GM12878 (cell line): ENCODE data around the gene IRF8. TPM values are rescaled to one million over a fixed set of nuclear protein-coding genes. Genes with fewer than 3 reads are reported as not detected.

Experiments used
- ATAC-seq: fragments of 200-7000 bp; cut with Tn5 transposase; 3 replicates; pipeline ENCODE4 v1.9.1; 2020; ENCODE audit warnings: mild to moderate bottlenecking, moderate library complexity
- BruUV-seq: library from RNA; stranded (reverse); fragments of 400-500 nt; replicated peaks from 2 replicates; lab custom pipeline; 2021; lab: Mats Ljungman, UMichigan
- CTCF ChIA-PET: fragments of 300-600 bp; sonication (Branson Sonifier 250); formaldehyde crosslinking; extraction: SDS; loops from one replicate; lab custom pipeline; 2021; ENCODE audit warnings: inconsistent platforms; lab: Yijun Ruan, JAX
- POLR2A ChIA-PET: fragments of 350-600 bp; formaldehyde crosslinking; extraction: SDS; loops from one replicate; lab custom pipeline; 2021; ENCODE audit warnings: inconsistent platforms; lab: Charles Lee
- RAD21 ChIA-PET: fragments of 300-600 bp; sonication (Branson Sonifier 250); formaldehyde crosslinking; loops from one replicate; lab custom pipeline; 2023; ENCODE audit warnings: antibody characterized with exemption; ENCODE audit not compliant: unreplicated experiment; lab: Charles Lee
- SMC1A ChIA-PET: fragments of 300-600 bp; sonication (Branson Sonifier 250); formaldehyde crosslinking; loops from one replicate; lab custom pipeline; 2023; ENCODE audit not compliant: unreplicated experiment, uncharacterized antibody; lab: Charles Lee
- DNase-seq: peaks from one replicate; pipeline ENCODE4 v3.0.0-alpha.2; 2011; ENCODE audit warnings: low read depth, low spot score
- FAIRE-seq: peaks from 3 replicates; lab custom pipeline; 2011; peaks lifted over from hg19 to GRCh38; lab: Jason Lieb, UNC
- H2AFZ ChIP-seq: 2 replicates; pipeline ENCODE4 v1.6.0; 2011; ENCODE audit warnings: low read depth, low read length, control low read depth; ENCODE audit not compliant: control insufficient read depth
- H3K27ac ChIP-seq: 2 replicates; pipeline ENCODE4 v1.5.1; 2011; ENCODE audit warnings: control low read depth; ENCODE audit not compliant: control insufficient read depth, insufficient read depth
- H3K27me3 ChIP-seq, 2 experiments: replicated peaks in 1 of 2; 2 replicates each; pipeline versions ENCODE4 v1.6.0 to v1.6.1; 2011; ENCODE audit warnings: low read length in 1 of 2; ENCODE audit not compliant: control insufficient read depth in 2 of 2, insufficient read depth in 2 of 2
- H3K36me3 ChIP-seq, 2 experiments: 2 replicates each; pipeline ENCODE4 v1.5.1; 2011; ENCODE audit warnings: low read length in 1 of 2; ENCODE audit not compliant: control insufficient read depth in 2 of 2, insufficient read depth in 2 of 2
- H3K4me1 ChIP-seq: 2 replicates; pipeline ENCODE4 v1.6.1; 2011; ENCODE audit warnings: mild to moderate bottlenecking, low read length, moderate library complexity, mixed read lengths; ENCODE audit not compliant: control insufficient read depth, insufficient read depth
- H3K4me2 ChIP-seq: 2 replicates; pipeline ENCODE4 v1.6.0; 2011; ENCODE audit warnings: control low read depth; ENCODE audit not compliant: control insufficient read depth, insufficient read depth
- H3K4me3 ChIP-seq: fragments of 200-600 bp; sonication (generic); 2 replicates; pipeline ENCODE4 v1.5.1; 2016
- H3K79me2 ChIP-seq: 2 replicates; pipeline ENCODE4 v1.6.0; 2011; ENCODE audit warnings: low read length; ENCODE audit not compliant: control insufficient read depth, insufficient read depth
- H3K9ac ChIP-seq: 2 replicates; pipeline ENCODE4 v1.8.0; 2011; ENCODE audit warnings: low read length, control low read depth, mixed read lengths; ENCODE audit not compliant: control insufficient read depth, insufficient read depth
- H3K9me3 ChIP-seq: replicated peaks from 3 replicates; pipeline ENCODE4 v1.5.1; 2011; ENCODE audit warnings: mild to moderate bottlenecking, low read length; ENCODE audit not compliant: control insufficient read depth, insufficient read depth
- H4K20me1 ChIP-seq: 2 replicates; pipeline ENCODE4 v1.6.0; 2011; ENCODE audit not compliant: control insufficient read depth, insufficient read depth
- CBX5 ChIP-seq: sonication (generic); IDR thresholded peaks from 2 replicates; pipeline ENCODE4 v1.6.1; 2016; ENCODE audit warnings: low read depth, moderate library complexity, mild to moderate bottlenecking, inconsistent platforms
- FOXK2 ChIP-seq: fragments of 450-650 bp; IDR thresholded peaks from 2 replicates; pipeline ENCODE4 v1.6.1; 2017; ENCODE audit warnings: mild to moderate bottlenecking, moderate library complexity
- FOXM1 ChIP-seq: IDR thresholded peaks from 2 replicates; pipeline ENCODE4 v1.6.1; 2012; ENCODE audit warnings: low read depth, mild to moderate bottlenecking, inconsistent platforms, low read length, moderate library complexity
- PML ChIP-seq: IDR thresholded peaks from 2 replicates; pipeline ENCODE4 v1.6.1; 2012; ENCODE audit warnings: low read length, inconsistent platforms
- RAD51 ChIP-seq: fragments of 450-650 bp; IDR thresholded peaks from 2 replicates; pipeline ENCODE4 v1.6.1; 2016; ENCODE audit warnings: moderate library complexity, mild to moderate bottlenecking, inconsistent platforms
- YY1 ChIP-seq: IDR thresholded peaks from 2 replicates; pipeline ENCODE4 v1.6.1; 2011; ENCODE audit warnings: low read depth, mild to moderate bottlenecking, low read length
- ZNF384 ChIP-seq: IDR thresholded peaks from 2 replicates; pipeline ENCODE4 v1.6.1; 2012; ENCODE audit warnings: low read depth, mild to moderate bottlenecking, low read length, improper control_type of control experiment, borderline replicate concordance
- ZSCAN29 ChIP-seq: fragments of 450-650 bp; IDR thresholded peaks from 2 replicates; pipeline ENCODE4 v1.6.1; 2017; ENCODE audit warnings: mild to moderate bottlenecking, moderate library complexity
- WGBS: methylation state at CpG from one replicate; pipeline ENCODE4 v1.1.6; 2016; ENCODE audit warnings: low lambda C conversion rate; ENCODE audit not compliant: insufficient replicate concordance, insufficient coverage; ENCODE audit errors: missing lambda C conversion rate; 5-methylcytosine and 5-hydroxymethylcytosine counted together
- in situ Hi-C: fragments of 300-500 bp; cut with MboI; formaldehyde crosslinking; loops from 9 replicates; pipeline ENCODE4 v1.14.3; 2018; ENCODE audit warnings: mixed read lengths
- intact Hi-C: fragments of 100-400 bp; cut with micrococcal nuclease; formaldehyde crosslinking; loops from one replicate; pipeline ENCODE4 v1.14.2; 2022; ENCODE audit not compliant: unreplicated experiment
- polyA plus RNA-seq, 11 experiments: library from polyadenylated mRNA; depleted of rRNA in 4 of 11; unstranded in 6 of 11; stranded (reverse) in 5 of 11; fragments of >200 nt; fragmentation: Nextera tagmentation in 4 of 11; fragmentation: Illumina TruSeq in 1 of 11; extraction: Ambion mirVana in 4 of 11; extraction: Trizol in 1 of 11; gene quantifications; 1 replicate in 1 of 11; 2 replicates in 10 of 11; pipeline versions ENCODE4 v1.2.1 to v1.2.3, GENCODE V29; 2011 to 2016; ENCODE audit warnings: inconsistent platforms in 2 of 11, missing spikeins in 2 of 11, low read depth in 1 of 11
- total RNA-seq, 4 experiments: library from RNA; depleted of rRNA in 3 of 4; stranded (reverse); fragments of >200 nt in 3 of 4; fragmentation: Illumina TruSeq in 1 of 4; extraction: Trizol in 1 of 4; gene quantifications; 2 replicates each; pipeline versions ENCODE4 v1.2.1 to v1.2.3, GENCODE V29; 2013 to 2021
- TF ChIP-seq, protein P1 (sequence below): fragments of 150-350 bp; IDR thresholded peaks from 2 replicates; pipeline ENCODE4 v1.6.1; 2014; ENCODE audit warnings: mild to moderate bottlenecking, low read depth, low read length

IRF8 gene
- total and polyA plus RNA-seq, 10 of the 15 experiments (the other 5 are each of a cell fraction or from before 2014, with no cell fraction given), result 17.1 to 237 (median 172) TPM

DNA sequence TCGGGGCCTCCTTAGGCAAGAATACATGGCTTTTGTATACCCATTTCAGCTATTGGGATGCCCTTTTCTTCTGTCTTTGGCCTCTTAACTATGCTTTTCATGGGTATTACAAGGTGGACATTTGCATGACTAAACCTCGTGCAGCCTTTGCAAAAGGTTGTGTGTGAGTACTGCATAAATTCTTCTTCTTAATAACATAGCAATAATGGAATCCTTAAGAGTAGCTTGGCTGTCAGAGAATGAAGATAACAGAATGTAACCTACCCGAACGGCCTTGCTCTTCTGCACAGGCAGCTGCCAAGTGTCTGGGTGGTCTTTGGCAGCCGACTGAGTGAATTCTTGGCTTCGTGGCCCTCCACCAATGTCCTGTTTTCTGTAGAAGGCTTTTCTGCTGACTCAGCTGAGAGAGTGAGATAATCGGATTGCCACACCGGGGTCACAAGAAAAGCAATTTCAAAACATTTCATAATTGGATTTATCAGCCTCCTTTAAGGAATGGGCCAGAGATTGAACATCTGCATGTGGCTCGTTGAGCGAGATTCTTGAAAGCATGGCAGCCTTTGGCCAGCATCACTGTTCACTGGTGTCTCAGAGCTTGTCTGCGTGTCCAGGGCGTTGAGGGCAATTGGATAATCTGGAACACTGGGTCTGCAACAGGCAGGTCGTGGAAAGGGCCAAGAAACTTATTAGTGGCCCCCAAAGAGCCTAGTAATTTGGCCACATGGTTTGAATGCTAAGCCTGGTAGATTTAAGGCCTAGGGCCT is 13.4 kb downstream of the IRF8 start:
- SMC1A ChIA-PET, result interaction anchor here (1.1 to 7.0 kb wide), 7 partner anchors 10 to 92 kb away, joined by 3 to 44 read pairs (median 5); no protein-coding TSS in a partner anchor
- H3K27me3 ChIP-seq, result no peaks in the 10 kb centered on the region
- TF ChIP-seq YY1, result no peak
- TF ChIP-seq, protein P1, sequence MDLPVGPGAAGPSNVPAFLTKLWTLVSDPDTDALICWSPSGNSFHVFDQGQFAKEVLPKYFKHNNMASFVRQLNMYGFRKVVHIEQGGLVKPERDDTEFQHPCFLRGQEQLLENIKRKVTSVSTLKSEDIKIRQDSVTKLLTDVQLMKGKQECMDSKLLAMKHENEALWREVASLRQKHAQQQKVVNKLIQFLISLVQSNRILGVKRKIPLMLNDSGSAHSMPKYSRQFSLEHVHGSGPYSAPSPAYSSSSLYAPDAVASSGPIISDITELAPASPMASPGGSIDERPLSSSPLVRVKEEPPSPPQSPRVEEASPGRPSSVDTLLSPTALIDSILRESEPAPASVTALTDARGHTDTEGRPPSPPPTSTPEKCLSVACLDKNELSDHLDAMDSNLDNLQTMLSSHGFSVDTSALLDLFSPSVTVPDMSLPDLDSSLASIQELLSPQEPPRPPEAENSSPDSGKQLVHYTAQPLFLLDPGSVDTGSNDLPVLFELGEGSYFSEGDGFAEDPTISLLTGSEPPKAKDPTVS, result no peak
- TF ChIP-seq ZNF384, result no peak
- no peak for TF ChIP-seq ZSCAN29
- TF ChIP-seq CBX5, result no peak
- 0 out of 2 replicates have a peak, but pooled peaks have one; percentile 5 for TF ChIP-seq PML
- no peak for TF ChIP-seq FOXK2
- TF ChIP-seq FOXM1, result no peak
- TF ChIP-seq RAD51, result no peak
- H4K20me1 ChIP-seq, result peaks cover 4% of the 10 kb centered on the region; the same call in 1 of the 2 replicates
- H3K36me3 ChIP-seq, result peaks cover 67 to 68% of the 10 kb centered on the region in 2 experiments
- POLR2A ChIA-PET, result interaction anchor here (1.4 to 1.7 kb wide), 2 partner anchors 9 to 13 kb away, joined by 4 to 5 read pairs; partner anchors contain the start of gene IRF8
- H3K4me1 ChIP-seq, result peaks cover 81% of the 10 kb centered on the region
- WGBS, result 79% methylated on average over 13 of the region's 13 CpGs
- FAIRE-seq, result no peak
- RAD21 ChIA-PET, result interaction anchor here (1.6 to 1.7 kb wide), 2 partner anchors 10 to 91 kb away, joined by 6 read pairs; no protein-coding TSS in a partner anchor
- H3K4me2 ChIP-seq, result no peak overlapping the region
- H3K79me2 ChIP-seq, result peaks cover 82% of the 10 kb centered on the region
- BruUV-seq, result TSS peak; percentile 5
- H2AFZ ChIP-seq, result no peak overlapping the region
- DNase-seq, result no peak
- H3K27ac ChIP-seq, result no peak overlapping the region
- ATAC-seq, result no peak
- no peaks in the 10 kb centered on the region for H3K9me3 ChIP-seq
- in situ Hi-C loops, result no loop called here
- CTCF ChIA-PET, result interaction anchor here (0.8 to 2.9 kb wide), 5 partner anchors 9 to 93 kb away, joined by 3 to 14 read pairs (median 4); no protein-coding TSS in a partner anchor
- intact Hi-C loops, result no loop called here
- no peak overlapping the region for H3K4me3 ChIP-seq
- no peak overlapping the region for H3K9ac ChIP-seq
